ENCODE data around the gene GAREM1.

GRCh38 chr18:32372047-32372380 lies 98.7 kb downstream of the GAREM1 start:
- TF ChIP-seq, protein P1, sequence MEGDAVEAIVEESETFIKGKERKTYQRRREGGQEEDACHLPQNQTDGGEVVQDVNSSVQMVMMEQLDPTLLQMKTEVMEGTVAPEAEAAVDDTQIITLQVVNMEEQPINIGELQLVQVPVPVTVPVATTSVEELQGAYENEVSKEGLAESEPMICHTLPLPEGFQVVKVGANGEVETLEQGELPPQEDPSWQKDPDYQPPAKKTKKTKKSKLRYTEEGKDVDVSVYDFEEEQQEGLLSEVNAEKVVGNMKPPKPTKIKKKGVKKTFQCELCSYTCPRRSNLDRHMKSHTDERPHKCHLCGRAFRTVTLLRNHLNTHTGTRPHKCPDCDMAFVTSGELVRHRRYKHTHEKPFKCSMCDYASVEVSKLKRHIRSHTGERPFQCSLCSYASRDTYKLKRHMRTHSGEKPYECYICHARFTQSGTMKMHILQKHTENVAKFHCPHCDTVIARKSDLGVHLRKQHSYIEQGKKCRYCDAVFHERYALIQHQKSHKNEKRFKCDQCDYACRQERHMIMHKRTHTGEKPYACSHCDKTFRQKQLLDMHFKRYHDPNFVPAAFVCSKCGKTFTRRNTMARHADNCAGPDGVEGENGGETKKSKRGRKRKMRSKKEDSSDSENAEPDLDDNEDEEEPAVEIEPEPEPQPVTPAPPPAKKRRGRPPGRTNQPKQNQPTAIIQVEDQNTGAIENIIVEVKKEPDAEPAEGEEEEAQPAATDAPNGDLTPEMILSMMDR (IDR thresholded peaks at IDR 0.05; ENCODE audit: low read length) = no peak
- no peak for TF ChIP-seq EZH2 (IDR thresholded peaks at IDR 0.05; ENCODE audit: borderline replicate concordance, low read length)
